H1 (cell line): ENCODE data around the gene TNPO3. TPM values are rescaled to one million over a fixed set of nuclear protein-coding genes. Genes with fewer than 3 reads are reported as not detected.

Experiments
- ATF3 ChIP-seq: IDR thresholded peaks from 2 replicates; pipeline ENCODE4 v1.6.1; 2011; ENCODE audit warnings: low read depth, mild to moderate bottlenecking, low read length; ENCODE audit not compliant: insufficient read depth
- GTF2F1 ChIP-seq: IDR thresholded peaks from 2 replicates; pipeline ENCODE4 v1.6.1; 2012; ENCODE audit warnings: low read depth, low read length, improper control_type of control experiment, borderline replicate concordance
- NRF1 ChIP-seq: IDR thresholded peaks from 2 replicates; pipeline ENCODE4 v1.6.1; 2011; ENCODE audit warnings: mild to moderate bottlenecking, low read depth, low read length, improper control_type of control experiment
- polyA plus RNA-seq, 7 experiments: library from polyadenylated mRNA; depleted of rRNA in 3 of 7; stranded (reverse) in 5 of 7; unstranded in 2 of 7; fragments of >200 nt in 5 of 7; fragments of 200-250 nt in 2 of 7; gene quantifications; 1 replicate in 5 of 7; 2 replicates in 1 of 7; 4 replicates in 1 of 7; pipeline versions ENCODE4 v1.2.1 to v1.2.3, GENCODE V29; 2011 to 2013; ENCODE audit warnings: missing spikeins in 2 of 7, mixed read lengths in 2 of 7
- total RNA-seq: library from RNA; stranded (reverse); fragmentation: NEBNext Ultra II Directional; extraction: Animal tissue kit (Norgen Biotek cat#: 25700); gene quantifications from 2 replicates; pipeline ENCODE4 v1.2.1, GENCODE V29; 2021

The TNPO3 gene
- total and polyA plus RNA-seq, 2 of the 8 experiments (the other 6 are each of a cell fraction or from before 2014, with no cell fraction given) = 67.6 to 99.2 TPM

GRCh38 chr7:128931190-128931798 lies 123.6 kb downstream of the TNPO3 start (continued):
- no peak for TF ChIP-seq ATF3
- no peak for TF ChIP-seq GTF2F1
- TF ChIP-seq NRF1 = no peak
